AG04449 (cell line): ENCODE measurements around the gene IRAK4.

Source experiments
- CTCF ChIA-PET: fragments of 350-600 bp; formaldehyde crosslinking; extraction: SDS; loops from one replicate; lab custom pipeline; 2021; ENCODE audit warnings: antibody characterized with exemption; lab: Yijun Ruan, JAX
- POLR2A ChIA-PET: fragments of 400-600, 350-600 bp; formaldehyde crosslinking; extraction: SDS; loops from one replicate; lab custom pipeline; 2020; ENCODE audit warnings: antibody characterized with exemption, inconsistent platforms; lab: Yijun Ruan, JAX
- DNase-seq: peaks from one replicate; pipeline ENCODE4 v3.0.0-alpha.2; 2010; ENCODE audit warnings: low read depth, low spot score
- H3K4me3 ChIP-seq: 2 replicates; pipeline ENCODE4 v1.5.1; 2011; ENCODE audit warnings: low read depth, mild to moderate bottlenecking, control low read depth, low read length
- CTCF ChIP-seq: IDR thresholded peaks from one replicate; pipeline ENCODE4 v1.5.1; 2011; ENCODE audit warnings: mild to moderate bottlenecking, moderate library complexity, low read length, control low read depth, inconsistent platforms; ENCODE audit not compliant: insufficient read depth; ENCODE audit errors: missing control alignments

Gene IRAK4

GRCh38 chr12:43761500-43761899, 2.7 kb downstream of the IRAK4 start:
- POLR2A ChIA-PET, result no interaction called here
- CTCF ChIA-PET, result no interaction called here
- DNase-seq, result no peak
- H3K4me3 ChIP-seq, result no peak overlapping the region
- TF ChIP-seq CTCF, result no peak

- TF ChIP-seq CTCF, result no peak
- CTCF ChIA-PET, result interaction anchor here (1.1 kb wide), 1 partner anchor 14 kb away, joined by 6 read pairs; no protein-coding TSS in a partner anchor
- POLR2A ChIA-PET, result no interaction called here
- no peak overlapping the region for H3K4me3 ChIP-seq
- DNase-seq, result no peak
Measured at GRCh38 chr12:43762596-43762995, 3.8 kb downstream of the IRAK4 start.

GRCh38 chr12:43763769-43764168, 5.0 kb downstream of the IRAK4 start:
- no peak for TF ChIP-seq CTCF
- CTCF ChIA-PET, result no interaction called here
- no peak overlapping the region for H3K4me3 ChIP-seq
- POLR2A ChIA-PET, result no interaction called here
- no peak for DNase-seq

GRCh38 chr12:43764528-43764927, 5.8 kb downstream of the IRAK4 start:
- H3K4me3 ChIP-seq, result no peak overlapping the region
- TF ChIP-seq CTCF, result no peak
- ChIA-PET CTCF (no interaction called here), POLR2A (interaction anchor here (1.1 kb wide), 1 partner anchor 41 kb away, joined by 4 read pairs; the partner anchor contains the start of gene TWF1)
- DNase-seq, result no peak

- DNase-seq, result no peak
- POLR2A ChIA-PET, result no interaction called here
- H3K4me3 ChIP-seq, result no peak overlapping the region
- CTCF ChIA-PET, result interaction anchor here (1.4 kb wide), 1 partner anchor 10 kb away, joined by 5 read pairs; no protein-coding TSS in a partner anchor
- TF ChIP-seq CTCF, result no peak
Measured at GRCh38 chr12:43766291-43766690, 7.5 kb downstream of the IRAK4 start.

GRCh38 chr12:43776498-43776897, 17.7 kb downstream of the IRAK4 start:
- TF ChIP-seq CTCF, result peak; percentile 31
- DNase-seq, result no peak
- CTCF ChIA-PET, result interaction anchor here (1.3 to 4.7 kb wide), 10 partner anchors 9 to 107 kb away, joined by 5 to 66 read pairs (median 8); partner anchors contain the start of genes IRAK4 and PUS7L
- H3K4me3 ChIP-seq, result no peak overlapping the region
- POLR2A ChIA-PET, result interaction anchor here (0.6 kb wide), 1 partner anchor 10 kb away, joined by 3 read pairs; no protein-coding TSS in a partner anchor
